HL-60 (cell line): ENCODE data around the gene MALAT1.
"Not testable (repeated sequence)": the region's sequence is repeated elsewhere in the genome, so short reads cannot be mapped to it uniquely, and the experiment has no call there.

Experiments used
- DNase-seq, 2 experiments: peaks; one replicate each; pipeline ENCODE4 v3.0.0-alpha.2; 2010 to 2020; ENCODE audit warnings: low read depth in 1 of 2, low spot score in 1 of 2
- H3K27ac ChIP-seq: fragments of 250-450 bp; sonication (Bioruptor Pico); replicated peaks from 2 replicates; pipeline ENCODE4 v1.5.1; 2020; ENCODE audit warnings: mild to moderate bottlenecking, moderate library complexity
- H3K27me3 ChIP-seq: fragments of 250-450 bp; sonication (Bioruptor Pico); 2 replicates; pipeline ENCODE4 v1.5.1; 2021; ENCODE audit warnings: mild to moderate bottlenecking, moderate library complexity; ENCODE audit not compliant: insufficient read depth, poor library complexity, severe bottlenecking
- H3K4me3 ChIP-seq: replicated peaks from 2 replicates; pipeline ENCODE4 v1.5.1; 2011; ENCODE audit warnings: mild to moderate bottlenecking, control low read depth, low read length; ENCODE audit not compliant: insufficient read depth
- GABPA ChIP-seq: IDR thresholded peaks from 2 replicates; pipeline ENCODE4 v1.6.1; 2012; ENCODE audit warnings: low read depth
- POLR2AphosphoS5 ChIP-seq: IDR thresholded peaks from 2 replicates; pipeline ENCODE4 v1.6.1; 2012; ENCODE audit warnings: low read depth
- SPI1 ChIP-seq: IDR thresholded peaks from 2 replicates; pipeline ENCODE4 v1.6.1; 2012; ENCODE audit warnings: low read depth, mild to moderate bottlenecking, borderline replicate concordance
- long read RNA-seq: library from polyadenylated mRNA; unstranded; transcript quantifications from one replicate; pipeline ENCODE4 v2.0.0, GENCODE V29; 2020
- TF ChIP-seq, protein P1 (sequence below): IDR thresholded peaks from one replicate; pipeline ENCODE4 v1.5.1; 2011; ENCODE audit warnings: low read length, control low read depth, inconsistent platforms; ENCODE audit not compliant: insufficient read depth
- TF ChIP-seq, protein P2 (sequence below): IDR thresholded peaks from 2 replicates; pipeline ENCODE4 v1.6.1; 2012; ENCODE audit warnings: low read depth; ENCODE audit not compliant: insufficient replicate concordance

MALAT1 gene
- long read RNA-seq, full-length matches to known transcripts = 298 of 300 reads
- long read RNA-seq, partial matches to known transcripts = 0 of 300 reads
- long read RNA-seq, other reads (novel, unspliced or antisense) = 2 of 300 reads

DNA sequence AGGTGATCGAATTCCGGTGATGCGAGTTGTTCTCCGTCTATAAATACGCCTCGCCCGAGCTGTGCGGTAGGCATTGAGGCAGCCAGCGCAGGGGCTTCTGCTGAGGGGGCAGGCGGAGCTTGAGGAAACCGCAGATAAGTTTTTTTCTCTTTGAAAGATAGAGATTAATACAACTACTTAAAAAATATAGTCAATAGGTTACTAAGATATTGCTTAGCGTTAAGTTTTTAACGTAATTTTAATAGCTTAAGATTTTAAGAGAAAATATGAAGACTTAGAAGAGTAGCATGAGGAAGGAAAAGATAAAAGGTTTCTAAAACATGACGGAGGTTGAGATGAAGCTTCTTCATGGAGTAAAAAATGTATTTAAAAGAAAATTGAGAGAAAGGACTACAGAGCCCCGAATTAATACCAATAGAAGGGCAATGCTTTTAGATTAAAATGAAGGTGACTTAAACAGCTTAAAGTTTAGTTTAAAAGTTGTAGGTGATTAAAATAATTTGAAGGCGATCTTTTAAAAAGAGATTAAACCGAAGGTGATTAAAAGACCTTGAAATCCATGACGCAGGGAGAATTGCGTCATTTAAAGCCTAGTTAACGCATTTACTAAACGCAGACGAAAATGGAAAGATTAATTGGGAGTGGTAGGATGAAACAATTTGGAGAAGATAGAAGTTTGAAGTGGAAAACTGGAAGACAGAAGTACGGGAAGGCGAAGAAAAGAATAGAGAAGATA is at the start of gene MALAT1:
MALAT1 (plus strand) TSS at position 69 of the 736 bp plus-strand sequence.
- Histone ChIP-seq H3K4me3 (peak within 1 kb of the TSS; percentile 82), H3K27ac (peak within 1 kb of the TSS; percentile 100), H3K27me3 (no peaks in the 10 kb centered on the region)
- peak; percentile 93 to 97 for DNase-seq
- no peak; the same call in 1 of the 2 replicates for TF ChIP-seq SPI1
- TF ChIP-seq GABPA = 0 out of 2 replicates have a peak, but pooled peaks have one; percentile 22
- TF ChIP-seq, protein P1, sequence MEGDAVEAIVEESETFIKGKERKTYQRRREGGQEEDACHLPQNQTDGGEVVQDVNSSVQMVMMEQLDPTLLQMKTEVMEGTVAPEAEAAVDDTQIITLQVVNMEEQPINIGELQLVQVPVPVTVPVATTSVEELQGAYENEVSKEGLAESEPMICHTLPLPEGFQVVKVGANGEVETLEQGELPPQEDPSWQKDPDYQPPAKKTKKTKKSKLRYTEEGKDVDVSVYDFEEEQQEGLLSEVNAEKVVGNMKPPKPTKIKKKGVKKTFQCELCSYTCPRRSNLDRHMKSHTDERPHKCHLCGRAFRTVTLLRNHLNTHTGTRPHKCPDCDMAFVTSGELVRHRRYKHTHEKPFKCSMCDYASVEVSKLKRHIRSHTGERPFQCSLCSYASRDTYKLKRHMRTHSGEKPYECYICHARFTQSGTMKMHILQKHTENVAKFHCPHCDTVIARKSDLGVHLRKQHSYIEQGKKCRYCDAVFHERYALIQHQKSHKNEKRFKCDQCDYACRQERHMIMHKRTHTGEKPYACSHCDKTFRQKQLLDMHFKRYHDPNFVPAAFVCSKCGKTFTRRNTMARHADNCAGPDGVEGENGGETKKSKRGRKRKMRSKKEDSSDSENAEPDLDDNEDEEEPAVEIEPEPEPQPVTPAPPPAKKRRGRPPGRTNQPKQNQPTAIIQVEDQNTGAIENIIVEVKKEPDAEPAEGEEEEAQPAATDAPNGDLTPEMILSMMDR = no peak
- TF ChIP-seq, protein P2, sequence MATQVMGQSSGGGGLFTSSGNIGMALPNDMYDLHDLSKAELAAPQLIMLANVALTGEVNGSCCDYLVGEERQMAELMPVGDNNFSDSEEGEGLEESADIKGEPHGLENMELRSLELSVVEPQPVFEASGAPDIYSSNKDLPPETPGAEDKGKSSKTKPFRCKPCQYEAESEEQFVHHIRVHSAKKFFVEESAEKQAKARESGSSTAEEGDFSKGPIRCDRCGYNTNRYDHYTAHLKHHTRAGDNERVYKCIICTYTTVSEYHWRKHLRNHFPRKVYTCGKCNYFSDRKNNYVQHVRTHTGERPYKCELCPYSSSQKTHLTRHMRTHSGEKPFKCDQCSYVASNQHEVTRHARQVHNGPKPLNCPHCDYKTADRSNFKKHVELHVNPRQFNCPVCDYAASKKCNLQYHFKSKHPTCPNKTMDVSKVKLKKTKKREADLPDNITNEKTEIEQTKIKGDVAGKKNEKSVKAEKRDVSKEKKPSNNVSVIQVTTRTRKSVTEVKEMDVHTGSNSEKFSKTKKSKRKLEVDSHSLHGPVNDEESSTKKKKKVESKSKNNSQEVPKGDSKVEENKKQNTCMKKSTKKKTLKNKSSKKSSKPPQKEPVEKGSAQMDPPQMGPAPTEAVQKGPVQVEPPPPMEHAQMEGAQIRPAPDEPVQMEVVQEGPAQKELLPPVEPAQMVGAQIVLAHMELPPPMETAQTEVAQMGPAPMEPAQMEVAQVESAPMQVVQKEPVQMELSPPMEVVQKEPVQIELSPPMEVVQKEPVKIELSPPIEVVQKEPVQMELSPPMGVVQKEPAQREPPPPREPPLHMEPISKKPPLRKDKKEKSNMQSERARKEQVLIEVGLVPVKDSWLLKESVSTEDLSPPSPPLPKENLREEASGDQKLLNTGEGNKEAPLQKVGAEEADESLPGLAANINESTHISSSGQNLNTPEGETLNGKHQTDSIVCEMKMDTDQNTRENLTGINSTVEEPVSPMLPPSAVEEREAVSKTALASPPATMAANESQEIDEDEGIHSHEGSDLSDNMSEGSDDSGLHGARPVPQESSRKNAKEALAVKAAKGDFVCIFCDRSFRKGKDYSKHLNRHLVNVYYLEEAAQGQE = peak; percentile 85
- peak; percentile 99 for TF ChIP-seq POLR2AphosphoS5

DNA sequence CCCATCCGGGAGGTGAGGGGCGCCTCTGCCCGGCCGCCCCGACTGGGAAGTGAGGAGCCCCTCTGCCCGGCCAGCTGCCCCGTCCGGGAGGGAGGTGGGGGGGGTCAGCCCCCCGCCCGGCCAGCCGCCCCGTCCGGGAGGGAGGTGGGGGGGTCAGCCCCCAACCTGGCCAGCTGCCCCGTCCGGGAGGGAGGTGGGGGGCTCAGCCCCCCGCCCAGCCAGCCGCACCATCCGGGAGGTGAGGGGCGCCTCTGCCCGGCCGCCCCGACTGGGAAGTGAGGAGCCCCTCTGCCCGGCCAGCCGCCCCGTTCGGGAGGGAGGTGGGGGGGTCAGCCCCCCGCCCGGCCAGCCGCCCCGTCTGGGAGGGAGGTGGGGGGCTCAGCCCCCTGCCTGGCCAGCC is 47.5 kb upstream of the MALAT1 start:
- H3K27ac ChIP-seq, H3K4me3 ChIP-seq, H3K27me3 ChIP-seq, DNase-seq: not testable (repeated sequence)

DNA sequence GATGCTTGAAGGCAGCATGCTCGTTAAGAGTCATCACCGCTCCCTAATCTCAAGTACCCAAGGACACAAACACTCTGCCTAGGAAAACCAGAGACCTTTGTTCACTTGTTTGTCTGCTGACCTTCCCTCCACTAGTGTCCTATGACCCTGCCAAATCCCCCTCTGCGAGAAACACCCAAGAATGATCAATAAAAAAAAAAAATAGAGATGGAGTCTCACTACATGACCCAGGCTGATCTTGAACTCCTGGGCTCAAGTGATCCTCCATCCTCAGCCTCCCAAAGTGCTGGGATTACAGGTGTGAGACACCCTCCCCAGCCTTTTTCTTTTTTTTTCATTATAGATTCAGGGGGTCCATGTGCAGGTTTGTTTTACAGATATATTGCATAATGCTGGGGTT is 46.6 kb upstream of the MALAT1 start:
- DNase-seq, H3K27ac ChIP-seq, H3K4me3 ChIP-seq, H3K27me3 ChIP-seq: not testable (repeated sequence)

DNA sequence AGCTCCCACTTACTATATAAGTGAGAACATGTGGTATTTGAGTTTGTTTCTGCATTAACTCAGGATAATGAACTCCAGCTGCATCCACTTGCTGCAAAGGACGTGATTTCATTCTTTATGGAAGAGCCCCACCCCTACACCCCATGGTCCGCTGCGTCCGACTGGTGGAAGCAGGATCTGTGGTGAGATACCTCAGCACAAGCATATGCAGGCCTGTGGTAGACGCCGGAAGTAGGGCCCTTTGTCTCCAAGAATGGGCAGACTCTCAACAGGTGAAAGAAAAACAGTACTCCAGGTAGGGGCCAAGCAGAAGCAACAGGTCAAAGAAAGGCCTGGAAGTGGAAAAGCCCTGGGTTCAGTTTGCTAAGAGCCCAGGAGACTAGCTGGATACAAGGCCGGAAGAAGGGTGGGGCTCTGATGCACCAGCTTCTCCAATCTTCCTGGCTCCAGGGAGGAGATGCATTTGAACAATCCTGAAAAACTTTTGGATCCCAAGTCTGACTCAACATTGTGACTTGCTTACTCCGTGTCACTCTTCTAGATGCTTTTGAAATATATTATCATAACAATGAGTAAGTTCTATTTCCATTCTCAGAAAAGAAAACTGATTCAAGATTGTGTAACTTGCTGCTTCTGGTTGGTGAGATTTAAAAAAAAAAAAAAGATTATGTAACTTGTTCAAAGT is 45.9 kb upstream of the MALAT1 start:
- TF ChIP-seq, protein P2 = no peak
- TF ChIP-seq SPI1 (no peak), GABPA (no peak), POLR2AphosphoS5 (no peak)
- TF ChIP-seq, protein P1 = no peak
- Histone ChIP-seq H3K4me3 (no peak overlapping the region), H3K27ac (no peak overlapping the region), H3K27me3 (no peaks in the 10 kb centered on the region)
- no peak for DNase-seq
